Left lung (tissue), 14 donors: ENCODE measurements around the gene SCN10A. TPM values are rescaled to one million over a fixed set of nuclear protein-coding genes. Genes with fewer than 3 reads are reported as not detected.

Source experiments
- ATAC-seq: fragments of 200-7000 bp; cut with Tn5 transposase; one replicate; pipeline ENCODE4 v1.9.1; 2020; ENCODE audit warnings: moderate library complexity
- DNase-seq, 4 donors: peaks; one replicate each; pipeline ENCODE4 v3.0.0-alpha.2; 2013 to 2020
- H3K27ac ChIP-seq, 2 donors: fragments of 200-600 bp; sonication (generic) in 1 of 2; one replicate each; pipeline versions ENCODE4 v1.5.0 to v1.8.0; 2020 to 2021
- H3K27me3 ChIP-seq, 2 donors: fragments of 200-600 bp; sonication (generic) in 1 of 2; one replicate each; pipeline versions ENCODE4 v1.5.0 to v1.8.0; 2020 to 2021
- H3K36me3 ChIP-seq, 2 donors: fragments of 200-600 bp; sonication (generic) in 1 of 2; one replicate each; pipeline versions ENCODE4 v1.5.0 to v1.8.0; 2020 to 2021
- H3K4me1 ChIP-seq, 2 donors: fragments of 200-600 bp; one replicate each; pipeline ENCODE4 v1.8.0; 2021
- H3K4me3 ChIP-seq, 2 donors: fragments of 200-600 bp; sonication (generic) in 1 of 2; one replicate each; pipeline versions ENCODE4 v1.5.0 to v1.8.0; 2020 to 2021; ENCODE audit warnings: mild to moderate bottlenecking in 1 of 2
- H3K9me3 ChIP-seq, 2 donors: fragments of 200-600 bp; sonication (generic) in 1 of 2; one replicate each; pipeline versions ENCODE4 v1.5.0 to v1.8.0; 2020 to 2021
- intact Hi-C, 2 donors: fragments of 100-400 bp; cut with DNase I; formaldehyde crosslinking; loops; one replicate each; pipeline versions ENCODE4 v1.11.2 to v1.14.2; 2022
- long read RNA-seq, 12 donors: library from polyadenylated mRNA in 2 of 12; unstranded in 2 of 12; transcript quantifications; one replicate each; pipeline ENCODE4 v2.0.0 and lab custom pipeline, GENCODE V29; 2019 to 2026
- polyA plus RNA-seq, 6 donors: library from polyadenylated mRNA; unstranded; fragments of 120-200 nt; gene quantifications; one replicate each; pipeline ENCODE4 v1.2.1, GENCODE V29; 2013; ENCODE audit not compliant: insufficient read length in 6 of 6
- total RNA-seq, 2 donors: library from RNA; stranded (reverse); fragmentation: NEBNext Ultra II Directional; extraction: Animal tissue kit (Norgen Biotek cat#: 25700); gene quantifications; one replicate each; pipeline ENCODE4 v1.2.1, GENCODE V29; 2021
- TF ChIP-seq, protein P1 (sequence below), 2 donors: fragments of 200-600 bp; sonication (generic) in 1 of 2; IDR thresholded peaks; one replicate each; pipeline versions ENCODE4 v1.5.0 to v1.8.0; 2021; ENCODE audit warnings: antibody characterized with exemption in 2 of 2
- donor health status: DM: no; HTN: yes; CAD: no.
- donor health status: DM: no; HTN: no; CAD: no.

SCN10A gene
- total RNA-seq (not detected), polyA plus RNA-seq (not detected)
- long read RNA-seq, donor 1: 0 reads
- long read RNA-seq, donor 2: 0 reads
- long read RNA-seq, donor 3: 0 reads
- long read RNA-seq, donor 4: 0 reads
- long read RNA-seq, donor 5: 0 reads
- long read RNA-seq, donor 6: 0 reads
- long read RNA-seq, donor 7: 0 reads
- long read RNA-seq, donor 8: 0 reads
- long read RNA-seq, donor 9: 0 reads
- long read RNA-seq, donor 10: 0 reads
- long read RNA-seq, donor 11: 0 reads
- long read RNA-seq, donor 12: 0 reads

DNA sequence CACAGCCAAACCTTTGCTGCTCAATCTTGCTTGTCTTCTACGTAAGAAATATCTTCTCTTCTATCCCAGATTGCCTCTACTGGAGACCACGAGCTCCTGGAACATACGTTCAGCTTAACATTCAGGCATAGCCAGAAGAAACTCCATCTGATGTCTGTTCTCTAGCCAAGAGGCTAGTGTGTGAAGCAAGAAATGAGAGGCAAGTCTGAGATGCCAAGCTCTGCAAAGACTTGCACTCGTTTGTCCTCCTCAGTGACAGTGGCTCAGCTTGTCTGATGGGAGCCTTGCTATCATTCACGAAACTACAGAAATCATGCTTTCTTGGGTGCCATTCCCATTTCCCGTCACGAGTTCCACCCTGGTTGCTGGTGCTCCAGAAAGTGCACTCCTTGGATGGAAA is at the start of gene SCN10A:
Gene SCN10A (minus strand): TSS at position 192 of the 400 bp plus-strand sequence. CDS start 22,207 bp downstream, outside the sequence.
- H3K9me3 ChIP-seq: no peaks in the 10 kb centered on the region
- TF ChIP-seq, protein P1, sequence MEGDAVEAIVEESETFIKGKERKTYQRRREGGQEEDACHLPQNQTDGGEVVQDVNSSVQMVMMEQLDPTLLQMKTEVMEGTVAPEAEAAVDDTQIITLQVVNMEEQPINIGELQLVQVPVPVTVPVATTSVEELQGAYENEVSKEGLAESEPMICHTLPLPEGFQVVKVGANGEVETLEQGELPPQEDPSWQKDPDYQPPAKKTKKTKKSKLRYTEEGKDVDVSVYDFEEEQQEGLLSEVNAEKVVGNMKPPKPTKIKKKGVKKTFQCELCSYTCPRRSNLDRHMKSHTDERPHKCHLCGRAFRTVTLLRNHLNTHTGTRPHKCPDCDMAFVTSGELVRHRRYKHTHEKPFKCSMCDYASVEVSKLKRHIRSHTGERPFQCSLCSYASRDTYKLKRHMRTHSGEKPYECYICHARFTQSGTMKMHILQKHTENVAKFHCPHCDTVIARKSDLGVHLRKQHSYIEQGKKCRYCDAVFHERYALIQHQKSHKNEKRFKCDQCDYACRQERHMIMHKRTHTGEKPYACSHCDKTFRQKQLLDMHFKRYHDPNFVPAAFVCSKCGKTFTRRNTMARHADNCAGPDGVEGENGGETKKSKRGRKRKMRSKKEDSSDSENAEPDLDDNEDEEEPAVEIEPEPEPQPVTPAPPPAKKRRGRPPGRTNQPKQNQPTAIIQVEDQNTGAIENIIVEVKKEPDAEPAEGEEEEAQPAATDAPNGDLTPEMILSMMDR (IDR thresholded peaks at IDR 0.05): no peak
- no peaks in the 10 kb centered on the region for H3K36me3 ChIP-seq
- H3K27me3 ChIP-seq: no peaks in the 10 kb centered on the region
- H3K4me1 ChIP-seq: no peaks in the 10 kb centered on the region
- no peak within 1 kb of the TSS for H3K4me3 ChIP-seq
- H3K27ac ChIP-seq: no peak within 1 kb of the TSS
- intact Hi-C loops: no loop called here
- DNase-seq (no peak), ATAC-seq (no peak)

DNA sequence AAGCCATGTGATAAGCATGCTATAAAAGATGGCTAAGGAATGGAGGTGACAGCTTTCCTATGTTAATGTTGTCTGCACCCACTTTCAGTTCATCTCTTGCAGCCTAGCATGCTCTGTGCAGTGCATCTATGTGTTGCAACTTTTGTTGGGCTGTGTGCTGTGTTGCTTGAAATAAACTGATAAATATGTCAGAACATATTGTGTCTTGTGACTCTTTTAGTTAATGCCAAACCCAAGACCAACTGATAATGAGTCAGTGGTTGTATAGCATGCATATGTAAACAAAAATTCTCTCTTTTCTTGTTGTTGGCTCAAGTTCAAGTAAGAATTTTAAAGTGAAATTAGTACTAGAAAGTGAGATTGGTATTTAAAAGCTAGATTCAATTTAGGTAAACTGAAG is 37.0 kb upstream of the SCN10A start:
- Histone ChIP-seq H3K9me3 (peaks cover 0 to 8% of the 10 kb centered on the region in 2 donors), H3K4me1 (no peaks in the 10 kb centered on the region), H3K27me3 (no peaks in the 10 kb centered on the region), H3K4me3 (no peak overlapping the region), H3K27ac (no peak overlapping the region), H3K36me3 (no peaks in the 10 kb centered on the region)
- ATAC-seq: no peak
- DNase-seq: peak in 1 of 4 donors; percentile 5
- TF ChIP-seq, protein P1 (IDR thresholded peaks at IDR 0.05): no peak
- intact Hi-C loops: no loop called here

DNA sequence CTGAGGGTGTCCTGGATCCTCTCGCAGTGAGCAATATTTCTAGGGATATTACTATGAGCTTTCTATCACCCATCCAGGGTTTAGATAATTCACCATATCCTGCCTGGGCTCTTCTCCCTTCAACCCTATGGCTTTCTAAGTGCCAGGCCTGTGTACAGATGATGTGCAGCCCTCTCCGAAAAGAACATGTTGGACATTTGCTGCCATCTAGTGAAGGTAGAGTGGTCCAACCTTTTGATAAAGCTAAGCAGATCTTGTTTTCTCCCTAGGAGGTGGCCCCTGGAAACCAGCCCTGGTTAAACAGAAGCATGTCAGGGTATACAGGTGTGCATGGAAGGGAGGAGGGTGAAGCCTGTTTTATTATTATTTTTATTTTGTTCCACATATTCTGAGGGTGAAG is 27.9 kb upstream of the SCN10A start:
- Histone ChIP-seq H3K4me3 (no peak overlapping the region), H3K9me3 (no peaks in the 10 kb centered on the region), H3K27ac (no peak overlapping the region), H3K4me1 (no peaks in the 10 kb centered on the region), H3K36me3 (no peaks in the 10 kb centered on the region), H3K27me3 (peaks cover 0 to 7% of the 10 kb centered on the region in 2 donors)
- TF ChIP-seq, protein P1 (IDR thresholded peaks at IDR 0.05): no peak
- ATAC-seq (peak; percentile 29), DNase-seq (peak in 1 of 4 donors; percentile 2)
- intact Hi-C loops: no loop called here

DNA sequence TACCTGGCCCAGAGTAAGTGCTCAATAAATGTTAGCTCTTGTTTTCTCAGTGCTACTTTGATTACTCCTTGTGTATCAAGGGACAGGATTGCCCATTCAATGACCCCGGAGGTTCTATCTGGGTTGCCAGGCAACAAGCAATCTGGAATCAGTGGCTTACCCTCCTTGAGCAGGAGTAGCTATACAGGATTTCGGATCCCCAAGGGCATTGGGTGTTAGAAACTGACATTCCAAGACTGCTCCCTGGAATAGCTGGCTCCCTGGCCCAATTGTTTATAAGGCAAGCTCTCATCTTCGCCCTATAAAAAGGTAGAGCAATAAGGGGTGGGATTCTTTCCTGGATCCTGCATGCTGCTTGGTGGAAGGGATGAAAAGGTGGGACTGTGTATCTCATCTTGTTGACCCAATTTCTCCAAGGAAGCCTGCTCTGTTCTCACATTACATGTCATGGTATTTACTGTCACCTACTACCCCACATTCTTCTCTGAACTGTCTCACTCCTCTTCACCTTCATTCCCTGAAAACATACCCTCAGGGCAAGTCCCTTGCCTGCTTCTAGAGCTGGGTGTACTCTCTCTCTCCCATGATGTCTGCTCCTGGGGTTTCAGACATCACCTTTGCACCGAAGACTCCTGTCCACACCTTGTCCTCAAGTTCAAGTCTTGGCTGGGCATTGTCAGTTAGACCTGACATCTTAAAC is 26.4 kb upstream of the SCN10A start:
- Histone ChIP-seq H3K4me1 (no peaks in the 10 kb centered on the region), H3K4me3 (no peak overlapping the region), H3K36me3 (no peaks in the 10 kb centered on the region), H3K9me3 (no peaks in the 10 kb centered on the region), H3K27me3 (peaks cover 0 to 7% of the 10 kb centered on the region in 2 donors), H3K27ac (no peak overlapping the region)
- intact Hi-C loops: no loop called here
- no peak for DNase-seq
- TF ChIP-seq, protein P1 (IDR thresholded peaks at IDR 0.05): no peak
- ATAC-seq: no peak

DNA sequence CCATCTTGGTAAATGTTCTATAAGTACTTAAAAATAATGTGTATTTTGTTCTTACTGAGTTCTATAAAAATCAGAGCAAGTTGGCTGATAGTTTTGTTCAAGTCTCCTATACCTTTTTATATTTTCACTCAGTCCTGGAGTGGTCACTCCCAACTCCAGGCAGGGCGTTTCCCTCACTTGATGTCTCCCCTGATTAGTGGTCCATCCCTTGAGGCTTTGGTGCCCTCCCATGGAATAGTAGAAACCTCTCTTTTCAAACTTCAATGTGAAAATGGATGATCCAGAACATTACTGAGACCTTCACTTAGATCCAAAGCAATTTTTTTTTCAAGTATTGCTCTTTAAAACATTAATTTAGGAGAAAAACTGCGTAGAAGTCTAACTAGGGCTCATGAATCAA is 25.0 kb upstream of the SCN10A start:
- no peak overlapping the region for H3K4me3 ChIP-seq
- intact Hi-C loops: no loop called here
- no peak for ATAC-seq

More for the DNA sequence above, 25.0 kb upstream of the SCN10A start:
- Histone ChIP-seq H3K27ac (no peak overlapping the region), H3K36me3 (no peaks in the 10 kb centered on the region), H3K9me3 (no peaks in the 10 kb centered on the region), H3K4me1 (no peaks in the 10 kb centered on the region), H3K27me3 (peaks cover 0 to 7% of the 10 kb centered on the region in 2 donors)
- TF ChIP-seq, protein P1 (IDR thresholded peaks at IDR 0.05): no peak
- no peak for DNase-seq
